Muscle of leg (tissue), 11 donors: Measurements from ENCODE around the gene MORF4L1. TPM values are rescaled to one million over a fixed set of nuclear protein-coding genes. Genes with fewer than 3 reads are reported as not detected.
"Not testable (repeated sequence)": the region's sequence is repeated elsewhere in the genome, so short reads cannot be mapped to it uniquely, and the experiment has no call there.

Experiments
- DNase-seq: peaks from one replicate; pipeline ENCODE4 v3.0.0; 2013
- H3K27ac ChIP-seq: one replicate; pipeline ENCODE4 v1.5.1; 2013; ENCODE audit warnings: mild to moderate bottlenecking, low read length, control low read depth
- H3K27me3 ChIP-seq: one replicate; pipeline ENCODE4 v1.6.1; 2013; ENCODE audit warnings: low read length; ENCODE audit not compliant: control insufficient read depth, insufficient read depth
- H3K36me3 ChIP-seq: one replicate; pipeline ENCODE4 v1.6.1; 2013; ENCODE audit warnings: low read length; ENCODE audit not compliant: control insufficient read depth, insufficient read depth
- H3K4me1 ChIP-seq: one replicate; pipeline ENCODE4 v1.6.1; 2013; ENCODE audit warnings: low read length; ENCODE audit not compliant: control insufficient read depth, insufficient read depth
- H3K4me3 ChIP-seq: one replicate; pipeline ENCODE4 v1.5.1; 2013; ENCODE audit warnings: low read length, control low read depth
- H3K9me3 ChIP-seq: replicated peaks from 2 replicates; pipeline ENCODE4 v1.6.1; 2013; ENCODE audit warnings: low read depth, low read length; ENCODE audit not compliant: control insufficient read depth
- WGBS: methylation state at CpG from one replicate; pipeline ENCODE4 v1.1.5; 2013; ENCODE audit warnings: missing lambda C conversion rate; ENCODE audit not compliant: insufficient coverage; 5-methylcytosine and 5-hydroxymethylcytosine counted together
- polyA plus RNA-seq, 8 donors: library from polyadenylated mRNA; unstranded; fragments of 120-200 nt; gene quantifications; one replicate each; pipeline versions ENCODE4 v1.2.1 to v1.2.3, GENCODE V29; 2013; ENCODE audit warnings: inconsistent platforms in 1 of 8, low replicate concordance in 1 of 8; ENCODE audit not compliant: insufficient read length in 8 of 8, insufficient read depth in 1 of 8
- total RNA-seq: library from RNA; stranded (reverse); fragments of 120-200 nt; gene quantifications from one replicate; pipeline ENCODE4 v1.2.4, GENCODE V29; 2013

MORF4L1 gene
- total and polyA plus RNA-seq, 9 donors, result 285 to 656 (median 558) TPM

DNA sequence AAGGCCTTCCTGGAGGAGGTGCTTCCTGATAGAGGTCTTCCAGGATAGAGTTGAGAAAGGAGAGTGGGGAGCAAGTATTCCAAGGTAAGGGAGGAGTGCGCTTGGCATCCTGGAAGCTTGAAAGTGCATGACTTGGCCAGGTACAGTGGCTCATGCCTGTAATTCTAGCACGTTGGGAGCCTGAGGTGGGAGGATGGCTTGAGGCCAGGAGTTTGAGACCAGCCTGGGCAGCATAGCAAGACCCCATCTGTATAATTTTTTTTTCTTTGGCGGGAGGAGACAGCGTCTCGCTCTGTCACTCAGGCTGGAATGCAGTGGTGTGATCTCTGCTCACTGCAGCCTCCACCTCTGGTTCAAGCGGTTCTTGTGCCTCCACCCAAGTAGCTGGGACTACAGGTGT, 19.2 kb upstream of the MORF4L1 start:
- no peak overlapping the region for H3K27ac ChIP-seq
- no peaks in the 10 kb centered on the region for H3K4me1 ChIP-seq
- H3K36me3 ChIP-seq, result no peaks in the 10 kb centered on the region
- DNase-seq, result no peak
- H3K27me3 ChIP-seq, result no peaks in the 10 kb centered on the region
- 93% methylated on average over 2 of the region's 6 CpGs for WGBS
- no peaks in the 10 kb centered on the region for H3K9me3 ChIP-seq
- H3K4me3 ChIP-seq, result no peak overlapping the region

- no peak overlapping the region for H3K27ac ChIP-seq
- H3K4me3 ChIP-seq, result no peak overlapping the region
- no peaks in the 10 kb centered on the region for H3K9me3 ChIP-seq
- peak; percentile 54 for DNase-seq
- H3K4me1 ChIP-seq, result no peaks in the 10 kb centered on the region
- H3K27me3 ChIP-seq, result no peaks in the 10 kb centered on the region
- H3K36me3 ChIP-seq, result no peaks in the 10 kb centered on the region
- WGBS, result no CpG with 5 or more reads among the region's 2 CpGs
Observed at GRCh38 chr15:78854833-78855372, 17.8 kb upstream of the MORF4L1 start.

GRCh38 chr15:78855746-78856145, 16.9 kb upstream of the MORF4L1 start:
- Histone ChIP-seq H3K4me1 (no peaks in the 10 kb centered on the region), H3K4me3 (no peak overlapping the region), H3K36me3 (no peaks in the 10 kb centered on the region), H3K27ac (no peak overlapping the region), H3K27me3 (no peaks in the 10 kb centered on the region), H3K9me3 (no peaks in the 10 kb centered on the region)
- no peak for DNase-seq
- WGBS, result no CpG with 5 or more reads among the region's 4 CpGs

GRCh38 chr15:78859971-78860719, 12.5 kb upstream of the MORF4L1 start:
- H3K36me3 ChIP-seq, result no peaks in the 10 kb centered on the region
- WGBS, result 0% methylated on average over 18 of the region's 28 CpGs
- H3K27ac ChIP-seq, result peak overlapping the region; percentile 89
- H3K27me3 ChIP-seq, result no peaks in the 10 kb centered on the region
- H3K4me1 ChIP-seq, result no peaks in the 10 kb centered on the region
- peak; percentile 86 for DNase-seq
- H3K9me3 ChIP-seq, result no peaks in the 10 kb centered on the region
- peak overlapping the region; percentile 50 for H3K4me3 ChIP-seq

DNA sequence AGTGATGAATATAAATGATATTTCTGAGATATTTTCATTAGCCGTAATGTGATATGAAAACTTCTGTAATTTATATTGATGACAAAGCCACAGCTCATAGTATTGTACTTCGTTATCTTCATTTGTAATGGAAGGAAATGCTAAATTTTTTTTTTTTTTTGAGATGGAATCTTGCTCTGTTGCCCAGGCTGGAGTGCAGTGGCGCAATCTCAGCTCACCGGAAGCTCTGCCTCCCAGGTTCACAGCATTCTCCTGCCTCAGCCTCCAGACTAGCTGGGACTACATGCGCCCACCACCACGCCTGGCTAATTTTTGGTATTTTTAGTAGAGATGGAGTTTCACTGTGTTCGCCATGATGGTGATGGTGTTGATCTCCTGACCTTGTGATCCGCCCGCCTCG, 7.1 kb upstream of the MORF4L1 start:
- not testable (repeated sequence) for H3K27ac ChIP-seq, H3K27me3 ChIP-seq, H3K36me3 ChIP-seq, H3K4me3 ChIP-seq, H3K9me3 ChIP-seq, H3K4me1 ChIP-seq, DNase-seq
- WGBS, result 100% methylated on average over 4 of the region's 10 CpGs

GRCh38 chr15:78866031-78866430, 6.7 kb upstream of the MORF4L1 start:
- not testable (repeated sequence) for H3K4me1 ChIP-seq, H3K27ac ChIP-seq, H3K9me3 ChIP-seq, H3K4me3 ChIP-seq, H3K36me3 ChIP-seq, DNase-seq, H3K27me3 ChIP-seq
- WGBS, result 50% methylated on average over 2 of the region's 8 CpGs

GRCh38 chr15:78866803-78867202, 5.9 kb upstream of the MORF4L1 start:
- H3K9me3 ChIP-seq, result no peaks in the 10 kb centered on the region
- WGBS, result no CpG with 5 or more reads among the region's 4 CpGs
- H3K4me1 ChIP-seq, result no peaks in the 10 kb centered on the region
- no peaks in the 10 kb centered on the region for H3K36me3 ChIP-seq
- H3K27me3 ChIP-seq, result no peaks in the 10 kb centered on the region
- H3K4me3 ChIP-seq, result no peak overlapping the region
- no peak overlapping the region for H3K27ac ChIP-seq
- DNase-seq, result peak; percentile 65

GRCh38 chr15:78868366-78868765, 4.3 kb upstream of the MORF4L1 start:
- Histone ChIP-seq H3K4me3 (no peak overlapping the region), H3K4me1 (peaks cover 3% of the 10 kb centered on the region), H3K27ac (no peak overlapping the region), H3K36me3 (no peaks in the 10 kb centered on the region), H3K9me3 (no peaks in the 10 kb centered on the region), H3K27me3 (no peaks in the 10 kb centered on the region)
- no peak for DNase-seq
- 81% methylated on average over 2 of the region's 3 CpGs for WGBS

DNA sequence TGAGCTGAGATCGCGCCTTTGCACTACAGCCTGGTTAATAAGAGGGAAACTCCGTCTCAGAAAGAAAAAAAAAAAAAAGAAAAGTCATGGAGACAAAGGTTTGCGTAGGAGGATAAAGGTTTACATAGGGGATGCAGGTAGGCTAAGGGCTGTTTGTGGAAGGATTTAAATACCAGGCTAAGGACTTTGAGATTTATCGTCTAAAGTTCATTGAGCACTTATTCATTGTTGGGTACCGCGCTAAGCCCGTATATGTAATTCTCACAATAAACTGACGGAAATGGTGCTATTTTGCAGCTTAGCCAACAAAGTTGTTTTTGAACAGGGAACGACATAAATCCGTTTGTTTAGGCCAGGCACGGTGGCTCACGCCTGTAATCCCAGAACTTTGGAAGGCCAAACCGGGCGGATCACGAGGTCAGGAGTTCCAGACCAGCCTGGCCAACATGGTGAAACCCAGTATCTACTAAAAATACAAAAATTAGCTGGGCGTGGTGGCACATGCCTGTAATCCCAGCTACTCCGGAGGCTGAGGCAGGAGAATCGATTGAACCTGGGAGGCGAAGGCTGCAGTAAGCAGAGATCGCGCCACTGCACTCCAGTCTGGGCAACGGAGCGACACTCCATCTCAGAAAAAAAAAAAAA, 1.1 kb upstream of the MORF4L1 start:
- not testable (repeated sequence) for H3K9me3 ChIP-seq, H3K4me1 ChIP-seq, H3K4me3 ChIP-seq, H3K36me3 ChIP-seq, H3K27me3 ChIP-seq
- H3K27ac ChIP-seq, result peak overlapping the region; percentile 93
- DNase-seq, result peak; percentile 14
- WGBS, result 88% methylated on average over 14 of the region's 24 CpGs

DNA sequence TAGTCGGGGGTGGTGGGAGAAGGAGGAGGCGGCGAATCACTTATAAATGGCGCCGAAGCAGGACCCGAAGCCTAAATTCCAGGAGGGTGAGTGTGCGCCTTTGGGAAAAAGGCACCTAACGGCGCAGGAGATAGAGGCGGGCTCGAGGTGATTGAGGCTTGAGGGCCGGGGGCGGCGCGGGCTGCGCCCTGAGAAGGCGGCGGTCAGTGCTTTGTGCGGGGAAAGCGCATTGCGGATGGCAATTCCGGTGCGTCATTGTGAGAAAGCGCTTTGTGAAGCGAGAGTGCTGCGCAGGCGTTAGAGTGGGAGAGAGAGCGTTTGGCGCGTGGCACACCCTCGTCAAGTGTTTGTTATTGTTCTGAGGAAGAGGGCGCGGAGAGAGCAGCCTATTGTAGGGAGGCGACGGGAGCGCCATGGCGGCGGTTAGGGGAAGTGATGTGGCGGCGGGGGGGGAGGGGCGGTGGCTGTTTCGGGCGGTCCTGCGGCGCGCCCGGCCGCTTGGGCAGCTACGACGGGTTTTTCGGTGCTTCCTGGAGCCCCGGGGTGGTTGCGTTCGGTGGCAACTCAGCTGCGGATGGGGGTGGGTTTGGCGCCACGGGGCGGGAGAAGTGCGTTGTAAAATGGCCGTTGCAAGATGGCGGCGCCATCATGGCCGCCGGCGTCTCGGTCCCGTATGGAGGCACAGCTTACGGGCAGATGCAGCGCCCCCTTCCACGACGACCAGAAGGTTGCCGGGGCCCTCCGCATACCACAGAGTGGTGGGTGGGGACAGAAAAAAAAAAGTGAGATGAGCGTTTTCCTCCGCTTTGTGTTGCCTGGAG, 492 bp downstream of the MORF4L1 start:
- peak overlapping the region; percentile 100 for H3K27ac ChIP-seq
- H3K9me3 ChIP-seq, result no peaks in the 10 kb centered on the region
- 1% methylated on average over 71 of the region's 75 CpGs for whole genome bisulfite sequencing
- no peaks in the 10 kb centered on the region for H3K36me3 ChIP-seq
- peak; percentile 94 for DNase-seq
- H3K4me1 ChIP-seq, result peaks cover 16% of the 10 kb centered on the region
- H3K4me3 ChIP-seq, result peak overlapping the region; percentile 99
- H3K27me3 ChIP-seq, result no peaks in the 10 kb centered on the region
